Hematopoietic multipotent progenitor cell treated with erythropoietin and hydrocortisone succinate and interleukin-3 and kit ligand, for 8 days (in vitro differentiated cells): Measurements from ENCODE around the gene GIMAP4.
"Not testable (repeated sequence)": the region's sequence is repeated elsewhere in the genome, so short reads cannot be mapped to it uniquely, and the experiment has no call there.

ENCODE experiments used
- DNase-seq: peaks from one replicate; pipeline ENCODE4 v3.0.0-alpha.2; 2015

The GIMAP4 gene

DNA sequence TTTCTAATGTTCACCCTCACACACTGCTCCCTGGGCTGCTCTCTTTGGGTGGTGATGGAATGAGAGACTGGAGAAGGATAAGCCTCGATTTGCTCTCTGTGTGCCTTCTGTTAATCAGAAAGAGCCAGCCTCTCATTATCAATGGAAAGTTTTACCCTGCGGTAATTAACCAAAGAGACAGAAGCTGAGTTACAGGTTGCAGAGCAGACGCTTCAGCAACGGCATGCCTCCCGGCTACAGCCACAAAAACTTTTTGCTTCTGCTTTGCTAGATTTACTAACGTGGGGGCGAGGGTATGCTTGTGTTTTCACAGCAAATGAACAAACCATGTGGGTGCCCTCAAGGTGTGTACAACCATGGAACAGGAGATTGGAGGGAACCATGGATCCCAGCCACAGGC, 18.0 kb downstream of the GIMAP4 start:
- no peak for DNase-seq

GRCh38 chr7:150586068-150586784, 19.0 kb downstream of the GIMAP4 start:
- no peak for DNase-seq

- no peak for DNase-seq
Observed at GRCh38 chr7:150586785-150587152, 19.6 kb downstream of the GIMAP4 start.

DNA sequence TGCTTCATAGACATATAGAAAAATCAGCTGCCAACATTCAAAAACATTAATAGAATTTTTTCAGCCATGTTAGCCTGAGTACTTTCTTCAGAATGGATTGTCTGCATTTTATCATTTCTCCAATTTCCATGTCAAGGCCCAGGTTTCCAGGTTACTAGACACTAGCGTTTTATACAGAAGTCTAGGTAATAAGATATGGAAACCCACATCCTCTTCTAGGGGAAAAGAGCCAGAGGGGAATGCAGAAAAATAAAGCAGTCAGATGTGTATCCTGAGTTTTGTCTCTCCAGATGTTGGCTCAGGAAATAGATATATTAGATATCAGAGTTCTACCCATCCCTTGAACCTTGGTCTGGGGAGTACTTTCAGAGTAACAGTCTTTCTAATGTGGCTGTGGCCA, 20.4 kb downstream of the GIMAP4 start:
- DNase-seq: no peak

DNA sequence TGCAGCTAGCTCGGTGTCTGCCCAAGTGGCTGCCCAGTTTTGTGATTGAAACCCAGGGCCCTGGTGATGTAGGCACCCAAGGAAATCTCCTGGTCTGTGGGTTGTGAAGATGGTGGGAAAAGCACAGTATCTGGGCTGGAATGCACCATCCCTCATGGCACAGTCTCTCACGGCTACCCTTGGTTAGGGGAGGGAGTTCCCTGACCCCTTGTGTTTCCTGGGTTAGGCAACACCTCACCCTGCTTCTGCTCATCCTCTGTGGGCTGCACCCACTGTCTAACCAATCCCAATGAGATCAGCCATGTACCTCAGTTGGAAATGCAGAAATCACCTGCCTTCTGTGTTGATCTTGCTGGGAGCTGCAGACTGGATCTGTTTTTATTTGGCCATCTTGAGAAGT, 27.6 kb downstream of the GIMAP4 start:
- no peak for DNase-seq

DNA sequence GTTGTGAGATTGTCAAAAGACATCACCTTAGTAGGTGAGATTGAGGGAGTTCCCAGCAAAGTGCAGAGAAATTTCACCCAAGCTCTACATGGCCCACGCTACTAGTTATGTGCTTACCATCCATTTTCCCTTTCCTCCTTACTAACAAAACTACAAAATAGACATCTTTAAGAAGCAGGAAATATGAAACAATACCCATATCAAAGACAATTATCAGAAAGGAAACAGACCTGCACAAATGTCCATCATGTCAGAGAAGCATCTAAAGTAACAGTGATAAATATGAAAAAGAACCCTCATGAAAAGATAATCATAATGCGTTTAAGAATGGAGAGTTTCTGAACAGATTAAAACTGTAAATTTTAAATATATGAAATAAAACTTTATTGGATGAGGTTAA, 28.2 kb downstream of the GIMAP4 start:
- no peak for DNase-seq

GRCh38 chr7:150603600-150603999, 36.4 kb downstream of the GIMAP4 start:
- not testable (repeated sequence) for DNase-seq

GRCh38 chr7:150610233-150610632, 43.0 kb downstream of the GIMAP4 start:
- no peak for DNase-seq

- DNase-seq: no peak
Observed at GRCh38 chr7:150612925-150613324, 45.7 kb downstream of the GIMAP4 start.

- no peak for DNase-seq
Observed at GRCh38 chr7:150613880-150614279, 46.7 kb downstream of the GIMAP4 start.

GRCh38 chr7:150614426-150614825, 47.2 kb downstream of the GIMAP4 start:
- DNase-seq: not testable (repeated sequence)

DNA sequence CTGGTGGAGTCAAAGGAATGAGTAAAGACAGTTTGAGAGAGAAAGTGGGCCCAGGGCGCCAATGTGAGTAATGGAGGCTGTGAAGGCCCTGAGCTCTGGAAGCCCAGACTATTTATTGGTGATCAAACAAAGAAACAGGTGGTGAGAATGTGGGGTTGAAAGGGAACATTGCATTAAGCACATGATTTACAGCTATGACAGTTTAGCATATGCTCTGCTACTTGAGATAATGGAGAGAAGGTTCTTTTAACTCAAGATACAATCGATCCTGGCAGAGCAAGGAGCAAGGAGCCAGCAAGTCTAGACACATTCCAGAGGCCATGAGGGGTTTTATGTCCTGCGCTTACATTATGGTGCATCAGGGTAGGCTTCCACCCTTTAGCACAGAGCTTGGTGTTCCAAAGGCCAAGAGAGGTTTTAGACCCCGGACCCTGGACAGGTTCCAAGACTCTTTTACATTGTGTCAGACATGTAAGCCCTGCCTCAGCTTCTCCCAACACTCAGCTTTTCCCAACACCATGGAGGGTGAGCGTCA, 48.1 kb downstream of the GIMAP4 start:
- not testable (repeated sequence) for DNase-seq

GRCh38 chr7:150620061-150620460, 52.9 kb downstream of the GIMAP4 start:
- DNase-seq: no peak

GRCh38 chr7:150620617-150621371, 53.6 kb downstream of the GIMAP4 start:
- DNase-seq: no peak

GRCh38 chr7:150621376-150621775, 54.2 kb downstream of the GIMAP4 start:
- DNase-seq: no peak
